Mammary epithelial cell (primary cell): ENCODE results near the gene IGF2R.

Experiments used
- EZH2 ChIP-seq: IDR thresholded peaks from 2 replicates; pipeline ENCODE4 v1.6.1; 2012; ENCODE audit warnings: low read length, inconsistent platforms, borderline replicate concordance
- TF ChIP-seq, protein P1 (sequence below), 2 donors: IDR thresholded peaks in 1 of 2; conservative IDR thresholded peaks in 1 of 2; 2 replicates each; pipeline ENCODE4 v1.5.1; 2011 to 2012; ENCODE audit warnings: inconsistent platforms in 2 of 2, low read length in 2 of 2, mild to moderate bottlenecking in 2 of 2, control low read depth in 1 of 2, low read depth in 1 of 2; ENCODE audit not compliant: insufficient read depth in 1 of 2; ENCODE audit errors: extremely low read depth in 1 of 2

DNA sequence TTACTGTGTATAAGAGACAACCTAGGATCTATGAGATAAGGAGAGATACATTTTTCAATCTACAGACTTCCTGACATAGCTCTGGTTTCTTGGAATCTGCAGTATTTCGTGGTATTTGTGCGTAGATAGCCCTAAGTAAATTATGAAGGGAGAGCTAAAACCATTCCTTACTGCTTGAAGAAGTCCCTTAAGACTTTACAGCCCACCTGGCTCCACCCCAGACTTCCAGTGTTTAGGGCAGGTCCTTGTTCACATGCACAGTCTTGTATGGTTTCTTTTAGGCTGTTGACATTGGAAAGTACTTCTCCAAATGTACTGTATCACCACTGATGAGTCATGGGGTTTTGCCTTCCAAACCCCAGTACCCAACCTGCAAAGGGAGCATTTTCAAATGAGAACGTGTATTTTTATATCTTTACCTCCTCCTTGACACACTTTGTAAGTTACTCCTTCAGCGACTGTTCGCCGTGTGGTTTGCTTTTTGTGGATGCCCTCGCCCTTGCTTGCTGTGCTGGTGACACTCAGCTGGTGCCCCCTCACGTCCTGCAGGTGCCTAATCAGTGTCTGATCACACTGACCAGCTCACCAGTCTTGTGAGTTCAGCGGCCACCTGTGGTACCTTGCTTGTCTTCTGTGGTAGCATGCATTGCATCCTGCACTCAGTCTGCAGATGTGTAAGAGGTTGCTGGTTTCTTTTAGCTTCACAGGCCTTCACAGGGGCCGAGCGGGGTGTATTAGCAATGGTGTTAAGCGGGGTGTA lies 73.3 kb downstream of the IGF2R start:
- TF ChIP-seq, protein P1, sequence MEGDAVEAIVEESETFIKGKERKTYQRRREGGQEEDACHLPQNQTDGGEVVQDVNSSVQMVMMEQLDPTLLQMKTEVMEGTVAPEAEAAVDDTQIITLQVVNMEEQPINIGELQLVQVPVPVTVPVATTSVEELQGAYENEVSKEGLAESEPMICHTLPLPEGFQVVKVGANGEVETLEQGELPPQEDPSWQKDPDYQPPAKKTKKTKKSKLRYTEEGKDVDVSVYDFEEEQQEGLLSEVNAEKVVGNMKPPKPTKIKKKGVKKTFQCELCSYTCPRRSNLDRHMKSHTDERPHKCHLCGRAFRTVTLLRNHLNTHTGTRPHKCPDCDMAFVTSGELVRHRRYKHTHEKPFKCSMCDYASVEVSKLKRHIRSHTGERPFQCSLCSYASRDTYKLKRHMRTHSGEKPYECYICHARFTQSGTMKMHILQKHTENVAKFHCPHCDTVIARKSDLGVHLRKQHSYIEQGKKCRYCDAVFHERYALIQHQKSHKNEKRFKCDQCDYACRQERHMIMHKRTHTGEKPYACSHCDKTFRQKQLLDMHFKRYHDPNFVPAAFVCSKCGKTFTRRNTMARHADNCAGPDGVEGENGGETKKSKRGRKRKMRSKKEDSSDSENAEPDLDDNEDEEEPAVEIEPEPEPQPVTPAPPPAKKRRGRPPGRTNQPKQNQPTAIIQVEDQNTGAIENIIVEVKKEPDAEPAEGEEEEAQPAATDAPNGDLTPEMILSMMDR (conservative IDR thresholded peaks at IDR 0.05 in 1 of 2, IDR thresholded peaks at IDR 0.05 in 1 of 2; ENCODE audit: extremely low read depth in 1 of 2, insufficient read depth in 1 of 2, low read depth in 1 of 2, low read length in 2 of 2) = no peak
- TF ChIP-seq EZH2 = no peak
